ENCODE data around the gene ELL. TPM values are rescaled to one million over a fixed set of nuclear protein-coding genes. Genes with fewer than 3 reads are reported as not detected.

The ELL gene
- total RNA-seq, 1 experiment from 2014 or later = 22.9 TPM

DNA sequence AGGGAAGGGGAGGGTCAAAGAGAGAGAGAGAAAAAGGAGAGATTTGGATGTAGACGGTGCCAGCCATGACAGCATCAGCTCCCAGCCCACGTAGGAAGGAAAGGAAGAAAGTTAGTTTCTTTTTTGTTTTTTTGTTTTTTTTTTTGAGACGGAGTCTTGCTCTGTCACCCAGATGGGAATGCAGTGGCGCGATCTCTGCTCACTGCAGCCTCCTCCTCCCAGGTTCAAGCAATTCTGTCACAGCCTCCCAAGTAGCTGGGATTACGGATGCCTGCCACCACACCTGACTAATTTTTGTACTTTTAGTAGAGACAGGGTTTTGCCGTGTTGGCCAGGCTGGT is 27.6 kb downstream of the ELL start:
- TF ChIP-seq JUND (IDR thresholded peaks at IDR 0.05) (no peak), SIN3A (IDR thresholded peaks at IDR 0.05; ENCODE audit: low read depth) (no peak), ZNF274 (IDR thresholded peaks at IDR 0.05; ENCODE audit: low read depth, low read length) (no peak), FOSL1 (IDR thresholded peaks at IDR 0.05; ENCODE audit: low read depth) (no peak), EZH2 (IDR thresholded peaks at IDR 0.05) (no peak), EGR1 (IDR thresholded peaks at IDR 0.05; ENCODE audit: low read depth) (no peak), SP1 (IDR thresholded peaks at IDR 0.05; ENCODE audit: low read depth) (no peak), EZH2phosphoT487 (IDR thresholded peaks at IDR 0.05; ENCODE audit: borderline replicate concordance) (no peak), ELF1 (IDR thresholded peaks at IDR 0.05; ENCODE audit: borderline replicate concordance, low read depth) (no peak), CEBPB (IDR thresholded peaks at IDR 0.05; ENCODE audit: low read depth) (no peak), POLR2A (IDR thresholded peaks at IDR 0.05; ENCODE audit: borderline replicate concordance, extremely low read depth, insufficient read depth, insufficient read length) (no peak), TCF7L2 (IDR thresholded peaks at IDR 0.05; ENCODE audit: borderline replicate concordance, extremely low read depth, insufficient read depth, insufficient read length) (no peak), YY1 (IDR thresholded peaks at IDR 0.05; ENCODE audit: extremely low read depth, insufficient replicate concordance, low read depth, low read length) (no peak), RAD21 (IDR thresholded peaks at IDR 0.05; ENCODE audit: low read depth) (no peak), SRF (IDR thresholded peaks at IDR 0.05; ENCODE audit: low read depth) (no peak)
- Histone ChIP-seq H3K9me2 (ENCODE audit: insufficient read depth) (no peaks in the 10 kb centered on the region), H3K4me1 (ENCODE audit: control insufficient read depth in 1 of 2, insufficient read depth in 2 of 2, low read length in 2 of 2) (peaks cover 9 to 11% of the 10 kb centered on the region in 2 experiments), H3K27me3 (ENCODE audit: insufficient read depth, low read length) (no peaks in the 10 kb centered on the region), H3K27ac (ENCODE audit: low read depth, low read length) (no peak overlapping the region), H4K20me1 (ENCODE audit: insufficient read depth) (no peaks in the 10 kb centered on the region), H3K9ac (ENCODE audit: low read length) (no peak overlapping the region), H3K4me3 (replicated peaks in 1 of 2; ENCODE audit: low read depth in 1 of 2, low read length in 2 of 2) (no peak overlapping the region), H2AFZ (ENCODE audit: low read depth, low read length, poor library complexity, severe bottlenecking) (no peak overlapping the region), H3K4me2 (ENCODE audit: low read length) (no peak overlapping the region), H3K79me2 (ENCODE audit: insufficient read depth, low read length) (peaks cover 82% of the 10 kb centered on the region), H3K9me3 (ENCODE audit: control insufficient read depth in 1 of 2, insufficient read depth in 1 of 2, low read depth in 1 of 2, low read length in 2 of 2) (no peaks in the 10 kb centered on the region), H3K36me3 (ENCODE audit: control insufficient read depth in 1 of 2, insufficient read depth in 2 of 2, low read length in 2 of 2) (no peaks in the 10 kb centered on the region)
- ChIA-PET POLR2A (interaction anchor here (1.0 kb wide), 1 partner anchor 26 kb away, joined by 3 read pairs; no protein-coding TSS in a partner anchor), CTCF (interaction anchor here (0.6 kb wide), 1 partner anchor 35 kb away, joined by 4 read pairs; no protein-coding TSS in a partner anchor), RAD21 (ENCODE audit: low non-redundant PET in 1 of 2, low total read pairs in 2 of 2, uncharacterized antibody in 2 of 2, unreplicated experiment in 2 of 2) (no interaction called here)
- no peak for ATAC-seq
- DNase-seq (ENCODE audit: low read depth, low spot score) = no peak
- intact Hi-C loops (cut with micrococcal nuclease) = no loop called here
- BruUV-seq (replicated peaks) = no TSS peak
